Measurements from ENCODE around the gene E4F1. TPM values are rescaled to one million over a fixed set of nuclear protein-coding genes. Genes with fewer than 3 reads are reported as not detected.
A peak's percentile ranks its signal among the peaks of the same experiment; 100 is the strongest.

E4F1 gene
- total and polyA plus RNA-seq, 9 of the 15 experiments (the other 6 are each of a cell fraction or from before 2014, with no cell fraction given) = 0.48 to 94.9 (median 20.4) TPM

DNA sequence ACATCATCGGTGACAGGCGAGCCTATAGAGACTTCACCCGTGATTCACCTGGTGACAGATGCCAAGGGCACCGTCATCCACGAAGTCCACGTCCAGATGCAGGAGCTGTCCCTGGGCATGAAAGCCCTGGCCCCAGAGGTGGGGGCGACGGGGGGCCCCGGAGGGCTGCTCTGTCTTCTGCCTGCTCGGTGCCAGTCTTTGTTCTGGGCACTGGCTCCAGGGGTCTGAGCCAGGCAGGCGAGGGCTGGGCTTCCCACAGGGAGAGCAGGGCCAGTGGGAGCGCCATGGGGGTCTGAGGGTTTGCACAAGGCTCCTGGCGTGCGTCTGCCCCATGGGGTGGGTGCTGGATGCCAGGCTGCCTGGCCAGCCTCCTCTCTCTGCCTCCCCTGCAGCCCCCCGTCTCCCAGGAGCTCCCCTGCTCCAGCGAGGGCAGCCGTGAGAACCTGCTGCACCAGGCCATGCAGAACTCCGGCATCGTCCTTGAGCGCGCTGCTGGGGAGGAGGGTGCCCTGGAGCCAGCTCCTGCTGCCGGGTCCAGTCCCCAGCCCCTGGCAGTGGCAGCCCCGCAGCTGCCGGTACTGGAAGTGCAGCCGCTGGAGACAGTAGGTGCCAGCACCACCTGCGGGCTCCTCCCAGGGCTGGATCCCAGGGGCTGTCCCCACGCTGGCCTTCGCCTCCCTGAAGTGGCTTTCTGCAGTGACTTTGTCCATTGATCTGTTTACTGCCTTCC, 9.8 kb downstream of the E4F1 start (continued):
- TF ChIP-seq POLR2G (IDR thresholded peaks at IDR 0.05; ENCODE audit: low read depth, low read length) (peak; percentile 53), SAFB (IDR thresholded peaks at IDR 0.05; ENCODE audit: borderline replicate concordance, low read depth, low read length) (0 out of 2 replicates have a peak, but pooled peaks have one; percentile 23), CCNT2 (IDR thresholded peaks at IDR 0.05; ENCODE audit: borderline replicate concordance, extremely low read depth, insufficient read length, low read depth, low read length) (peak; percentile 9), RBM22 (IDR thresholded peaks at IDR 0.05; ENCODE audit: low read depth, low read length, poor library complexity, severe bottlenecking) (peak; percentile 65), ZNF717 (CRISPR knock-in tag; IDR thresholded peaks at IDR 0.05) (no peak), GATA2 (CRISPR knock-in tag; IDR thresholded peaks at IDR 0.05) (no peak), DIDO1 (tag; IDR thresholded peaks at IDR 0.05; ENCODE audit: low read depth) (no peak), PCBP1 (IDR thresholded peaks at IDR 0.05; ENCODE audit: low read depth, low read length, poor library complexity, severe bottlenecking) (peak; percentile 32), DPF2 (IDR thresholded peaks at IDR 0.05) (no peak)

Data from K562 (cell line).